ENCODE data around the gene LTC4S.
"Not testable (repeated sequence)": the region's sequence is repeated elsewhere in the genome, so short reads cannot be mapped to it uniquely, and the experiment has no call there.

Gene LTC4S

GRCh38 chr5:179793468-179794139 lies at the start of gene LTC4S:
Gene LTC4S (plus strand): TSS chr5:179793986. CDS start chr5:179794081, 95 bp downstream.
- ATAC-seq, result no peak
- no peak for TF ChIP-seq POU6F1 (CRISPR knock-in tag; IDR thresholded peaks at IDR 0.05; ENCODE audit: borderline replicate concordance, low read depth)
- no peak for TF ChIP-seq GLIS3 (CRISPR knock-in tag; IDR thresholded peaks at IDR 0.05)
- no peak for TF ChIP-seq RARB (CRISPR knock-in tag; IDR thresholded peaks at IDR 0.05)
- TF ChIP-seq ISL1 (CRISPR knock-in tag; IDR thresholded peaks at IDR 0.05), result no peak
- no peak for TF ChIP-seq ZNF70 (CRISPR knock-in tag; IDR thresholded peaks at IDR 0.05)
- no peak for TF ChIP-seq ZC3H10 (CRISPR knock-in tag; IDR thresholded peaks at IDR 0.05)
- no peak for TF ChIP-seq CSDC2 (CRISPR knock-in tag; IDR thresholded peaks at IDR 0.05)
- no peak for TF ChIP-seq OSR1 (CRISPR knock-in tag; IDR thresholded peaks at IDR 0.05)
- no peak for TF ChIP-seq ZFP30 (CRISPR knock-in tag; IDR thresholded peaks at IDR 0.05)
- no peak for TF ChIP-seq ZNF565 (CRISPR knock-in tag; conservative IDR thresholded peaks at IDR 0.05; ENCODE audit: low read depth)
- no peak for TF ChIP-seq ESRRG (CRISPR knock-in tag; IDR thresholded peaks at IDR 0.05)
- no peak for TF ChIP-seq TSHZ2 (CRISPR knock-in tag; IDR thresholded peaks at IDR 0.05)
- no peak for TF ChIP-seq TCF4 (CRISPR knock-in tag; IDR thresholded peaks at IDR 0.05; ENCODE audit: borderline replicate concordance)
- no peak for TF ChIP-seq CREB5 (CRISPR knock-in tag; IDR thresholded peaks at IDR 0.05; ENCODE audit: low read depth)
- no peak for TF ChIP-seq BACH2 (CRISPR knock-in tag; IDR thresholded peaks at IDR 0.05; ENCODE audit: borderline replicate concordance)

- not testable (repeated sequence) for ATAC-seq
These were observed 49.7 kb upstream of the LTC4S start for GRCh38 chr5:179744106-179744505.

- ATAC-seq, result no peak
- no peak for TF ChIP-seq CSRNP3 (CRISPR knock-in tag; IDR thresholded peaks at IDR 0.05)
- no peak for TF ChIP-seq ISL1 (CRISPR knock-in tag; IDR thresholded peaks at IDR 0.05)
- no peak for TF ChIP-seq ZFP3 (CRISPR knock-in tag; IDR thresholded peaks at IDR 0.05)
- TF ChIP-seq ZFP30 (CRISPR knock-in tag; IDR thresholded peaks at IDR 0.05), result no peak
- TF ChIP-seq PATZ1 (CRISPR knock-in tag; IDR thresholded peaks at IDR 0.05; ENCODE audit: borderline replicate concordance), result no peak
- TF ChIP-seq ZC3H10 (CRISPR knock-in tag; IDR thresholded peaks at IDR 0.05), result no peak
- TF ChIP-seq CREB5 (CRISPR knock-in tag; IDR thresholded peaks at IDR 0.05; ENCODE audit: low read depth), result no peak
- no peak for TF ChIP-seq BACH2 (CRISPR knock-in tag; IDR thresholded peaks at IDR 0.05; ENCODE audit: borderline replicate concordance)
- no peak for TF ChIP-seq TCF4 (CRISPR knock-in tag; IDR thresholded peaks at IDR 0.05; ENCODE audit: borderline replicate concordance)
- no peak for TF ChIP-seq TOX (CRISPR knock-in tag; IDR thresholded peaks at IDR 0.05; ENCODE audit: borderline replicate concordance)
- TF ChIP-seq GLIS3 (CRISPR knock-in tag; IDR thresholded peaks at IDR 0.05), result no peak
These were observed 46.9 kb upstream of the LTC4S start for GRCh38 chr5:179746872-179747271.

Data from SK-N-SH treated with all-trans-retinoic acid at 6 μM for 48 hours (cell line).